ENCODE measurements around the gene NPHS1. TPM values are rescaled to one million over a fixed set of nuclear protein-coding genes. Genes with fewer than 3 reads are reported as not detected.

NPHS1 gene
- polyA plus RNA-seq, 3 donors, result not detected

DNA sequence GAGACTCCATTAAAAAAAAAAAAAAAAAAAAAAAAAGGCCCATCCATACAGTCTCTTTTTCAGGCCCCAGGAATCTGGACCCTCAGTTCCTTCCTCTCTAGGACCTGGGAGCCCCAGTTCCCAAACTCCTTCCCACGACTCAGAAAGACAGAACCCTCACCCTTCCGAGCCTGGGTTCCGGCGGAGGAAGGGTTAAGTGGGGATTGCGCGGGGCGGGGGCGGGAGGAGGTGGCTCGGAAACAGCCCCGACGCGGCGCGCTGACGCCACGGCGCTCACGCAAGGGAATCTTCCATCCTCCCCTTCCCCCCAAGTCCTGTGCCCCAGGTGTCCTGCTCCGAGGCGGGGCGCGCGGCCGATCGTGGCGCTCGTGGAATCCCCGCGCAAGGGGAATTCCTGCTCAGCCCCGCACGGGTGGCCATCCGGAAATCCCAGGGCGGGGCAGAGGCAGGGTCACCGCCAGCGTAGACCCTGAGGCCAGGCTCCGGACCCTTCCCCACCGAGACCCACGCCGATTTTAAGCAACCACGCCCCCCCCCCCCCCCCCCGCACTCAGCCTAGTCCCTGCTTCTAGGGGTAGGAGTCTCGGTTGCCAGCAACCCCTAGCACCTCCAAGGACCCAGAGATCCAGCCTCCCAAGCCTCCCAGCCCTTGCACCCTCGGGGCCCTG is 47.4 kb upstream of the NPHS1 start:
- WGBS (ENCODE audit: insufficient coverage), result 0% methylated on average over 24 of the region's 43 CpGs
- no peak overlapping the region for H2AFZ ChIP-seq (ENCODE audit: insufficient read depth, low read depth, low read length, poor library complexity, severe bottlenecking)

DNA sequence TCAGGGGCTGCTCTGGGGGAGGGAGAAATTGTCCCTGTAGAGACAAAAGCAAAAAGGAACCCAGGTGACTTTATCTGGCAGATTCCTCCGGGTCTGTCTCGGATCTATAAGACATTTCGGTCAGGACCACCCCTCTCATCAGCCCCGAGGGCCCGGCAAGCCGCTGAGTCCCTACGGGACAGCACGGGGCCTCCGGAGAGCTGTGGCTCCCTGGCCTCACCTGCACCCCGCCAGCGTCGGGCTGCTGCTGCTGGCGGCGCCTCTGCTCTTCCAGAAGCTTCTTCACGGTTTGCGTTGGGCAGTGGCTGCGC is 46.1 kb upstream of the NPHS1 start:
- Histone ChIP-seq H3K4me1 (ENCODE audit: control insufficient read depth in 1 of 2, insufficient read depth in 2 of 2, low read length in 2 of 2) (peaks cover 42 to 53% of the 10 kb centered on the region in 2 donors), H3K9ac (ENCODE audit: insufficient read depth, low read length, poor library complexity, severe bottlenecking) (peak overlapping the region; percentile 84), H3K27me3 (ENCODE audit: control insufficient read depth in 2 of 2, insufficient read depth in 2 of 2, low read length in 2 of 2) (no peaks in the 10 kb centered on the region), H3K36me3 (replicated peaks in 1 of 2; ENCODE audit: control insufficient read depth in 1 of 2, insufficient read depth in 2 of 2, low read length in 2 of 2) (peaks cover 42 to 48% of the 10 kb centered on the region in 2 donors), H3K79me2 (ENCODE audit: insufficient read depth, low read length) (peaks cover 93% of the 10 kb centered on the region), H3K27ac (ENCODE audit: low read depth in 1 of 2, low read length in 2 of 2) (peak overlapping the region; percentile 95 to 98), H3K4me3 (replicated peaks in 1 of 3; ENCODE audit: low read depth in 2 of 3, low read length in 3 of 3) (peak overlapping the region; percentile 80 to 99 (median 97)), H4K20me1 (ENCODE audit: insufficient read depth, low read length) (peaks cover 62% of the 10 kb centered on the region), H3K4me2 (replicated peaks; ENCODE audit: extremely low read depth, low read length, poor library complexity, severe bottlenecking) (peak overlapping the region; percentile 100), H2AFZ (ENCODE audit: insufficient read depth, low read depth, low read length, poor library complexity, severe bottlenecking) (no peak overlapping the region), H3K9me3 (replicated peaks in 1 of 2; ENCODE audit: control insufficient read depth in 1 of 2, insufficient read depth in 1 of 2, low read length in 2 of 2) (no peaks in the 10 kb centered on the region)
- Mint-ChIP-seq H3K9me3 (peaks cover 0 to 4% (median 0%) of the 10 kb centered on the region in 7 donors), H3K36me3 (peaks cover 46 to 49% of the 10 kb centered on the region in 2 donors), H3K4me3 (peak overlapping the region; percentile 97 to 98), H3K4me1 (peaks cover 44% of the 10 kb centered on the region), H3K27ac (peak overlapping the region; percentile 96 to 100 (median 100)), H3K27me3 (ENCODE audit: low read depth in 3 of 3) (peaks cover 0 to 6% (median 0%) of the 10 kb centered on the region in 3 donors)
- TF ChIP-seq, protein P1, sequence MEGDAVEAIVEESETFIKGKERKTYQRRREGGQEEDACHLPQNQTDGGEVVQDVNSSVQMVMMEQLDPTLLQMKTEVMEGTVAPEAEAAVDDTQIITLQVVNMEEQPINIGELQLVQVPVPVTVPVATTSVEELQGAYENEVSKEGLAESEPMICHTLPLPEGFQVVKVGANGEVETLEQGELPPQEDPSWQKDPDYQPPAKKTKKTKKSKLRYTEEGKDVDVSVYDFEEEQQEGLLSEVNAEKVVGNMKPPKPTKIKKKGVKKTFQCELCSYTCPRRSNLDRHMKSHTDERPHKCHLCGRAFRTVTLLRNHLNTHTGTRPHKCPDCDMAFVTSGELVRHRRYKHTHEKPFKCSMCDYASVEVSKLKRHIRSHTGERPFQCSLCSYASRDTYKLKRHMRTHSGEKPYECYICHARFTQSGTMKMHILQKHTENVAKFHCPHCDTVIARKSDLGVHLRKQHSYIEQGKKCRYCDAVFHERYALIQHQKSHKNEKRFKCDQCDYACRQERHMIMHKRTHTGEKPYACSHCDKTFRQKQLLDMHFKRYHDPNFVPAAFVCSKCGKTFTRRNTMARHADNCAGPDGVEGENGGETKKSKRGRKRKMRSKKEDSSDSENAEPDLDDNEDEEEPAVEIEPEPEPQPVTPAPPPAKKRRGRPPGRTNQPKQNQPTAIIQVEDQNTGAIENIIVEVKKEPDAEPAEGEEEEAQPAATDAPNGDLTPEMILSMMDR (IDR thresholded peaks at IDR 0.05), result no peak
- DNase-seq, result no peak
- intact Hi-C loops (cut with micrococcal nuclease), result loop anchor here in 1 of 2 donors (2.0 kb wide), 2 partner anchors 14 to 16 kb away; no protein-coding TSS in a partner anchor
- WGBS (ENCODE audit: insufficient coverage), result 12% methylated on average over 17 of the region's 17 CpGs

More for the DNA sequence above, 47.4 kb upstream of the NPHS1 start:
- H3K36me3 ChIP-seq (replicated peaks in 1 of 2; ENCODE audit: control insufficient read depth in 1 of 2, insufficient read depth in 2 of 2, low read length in 2 of 2), result peaks cover 35 to 40% of the 10 kb centered on the region in 2 donors
- peaks cover 44 to 45% of the 10 kb centered on the region in 2 donors for H3K36me3 Mint-ChIP-seq
- peaks cover 54% of the 10 kb centered on the region for H3K4me1 Mint-ChIP-seq
- peak overlapping the region; percentile 100 for H3K4me2 ChIP-seq (replicated peaks; ENCODE audit: extremely low read depth, low read length, poor library complexity, severe bottlenecking)
- H3K27ac ChIP-seq (ENCODE audit: low read depth in 1 of 2, low read length in 2 of 2), result peak overlapping the region; percentile 95 to 98
- peaks cover 0 to 10% (median 0%) of the 10 kb centered on the region in 3 donors for H3K27me3 Mint-ChIP-seq (ENCODE audit: low read depth in 3 of 3)
- H3K4me3 ChIP-seq (replicated peaks in 1 of 3; ENCODE audit: low read depth in 2 of 3, low read length in 3 of 3), result peak overlapping the region; percentile 80 to 99 (median 97)
- H3K9me3 Mint-ChIP-seq, result peaks cover 0 to 4% (median 0%) of the 10 kb centered on the region in 7 donors
- no peaks in the 10 kb centered on the region for H3K27me3 ChIP-seq (ENCODE audit: control insufficient read depth in 2 of 2, insufficient read depth in 2 of 2, low read length in 2 of 2)
- DNase-seq, result peak; percentile 77 to 96 (median 89)
- no peaks in the 10 kb centered on the region for H3K9me3 ChIP-seq (replicated peaks in 1 of 2; ENCODE audit: control insufficient read depth in 1 of 2, insufficient read depth in 1 of 2, low read length in 2 of 2)
- peaks cover 50% of the 10 kb centered on the region for H4K20me1 ChIP-seq (ENCODE audit: insufficient read depth, low read length)
- intact Hi-C loops (cut with micrococcal nuclease), result loop anchor here (1.0 to 10.0 kb wide), 8 partner anchors 13 to 455 kb away; partner anchors contain the start of genes FFAR2 (in 1 of the 2), IGFLR1 (in 1 of the 2), LIN37 (in 1 of the 2) and OVOL3 (in 1 of the 2)
- peaks cover 54 to 65% of the 10 kb centered on the region in 2 donors for H3K4me1 ChIP-seq (ENCODE audit: control insufficient read depth in 1 of 2, insufficient read depth in 2 of 2, low read length in 2 of 2)
- peaks cover 89% of the 10 kb centered on the region for H3K79me2 ChIP-seq (ENCODE audit: insufficient read depth, low read length)
- H3K9ac ChIP-seq (ENCODE audit: insufficient read depth, low read length, poor library complexity, severe bottlenecking), result peak overlapping the region; percentile 84
- H3K27ac Mint-ChIP-seq, result peak overlapping the region; percentile 96 to 100 (median 100)
- peak overlapping the region; percentile 97 to 98 for H3K4me3 Mint-ChIP-seq
- TF ChIP-seq, protein P1 (IDR thresholded peaks at IDR 0.05), result no peak
